Prostate gland (tissue), 2 donors: ENCODE measurements around the gene TMEM242.

ENCODE experiments used
- CTCF ChIP-seq, 4 experiments: fragments of 200-600 bp in 2 of 4; fragments of 450-650 bp in 2 of 4; sonication (generic) in 2 of 4; IDR thresholded peaks; 1 replicate in 3 of 4; 2 replicates in 1 of 4; pipeline ENCODE4 v1.5.1; 2016 to 2019; ENCODE audit warnings: antibody characterized with exemption in 4 of 4, mild to moderate bottlenecking in 2 of 4, moderate library complexity in 2 of 4
- POLR2A ChIP-seq: fragments of 450-650 bp; IDR thresholded peaks from one replicate; pipeline ENCODE4 v1.6.1; 2016; ENCODE audit warnings: antibody characterized with exemption, mild to moderate bottlenecking

DNA sequence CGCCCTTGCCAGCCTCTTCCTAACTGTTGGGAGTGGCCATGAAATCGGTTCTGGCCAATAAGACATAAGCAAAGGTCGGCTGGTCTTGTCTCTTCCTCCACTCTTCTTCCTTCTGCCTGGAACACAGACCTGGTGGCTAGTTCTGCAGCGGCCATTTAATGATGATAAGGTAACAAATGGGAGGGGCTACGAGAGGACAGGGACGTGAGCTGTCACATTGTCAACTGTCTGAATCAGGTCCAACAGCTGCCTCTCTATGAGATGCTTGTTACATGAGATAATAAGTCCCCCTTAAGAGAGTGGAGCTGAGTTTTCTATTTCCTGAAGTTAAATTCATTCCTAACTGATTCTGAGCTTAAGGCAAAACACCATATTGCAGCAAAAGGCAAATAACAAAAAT lies 12.5 kb upstream of the TMEM242 start:
- TF ChIP-seq POLR2A (no peak), CTCF (IDR thresholded peaks at IDR 0.05) (no peak)
